Neural progenitor cell (in vitro differentiated cells): ENCODE measurements around the gene CHCHD6. TPM values are rescaled to one million over a fixed set of nuclear protein-coding genes. Genes with fewer than 3 reads are reported as not detected.

Experiments
- DNase-seq: peaks from one replicate; pipeline ENCODE4 v3.0.0-alpha.2; 2016; ENCODE audit warnings: low spot score
- H2AFZ ChIP-seq: fragments of 200-600 bp; sonication (generic); replicated peaks from 2 replicates; pipeline ENCODE4 v1.6.1; 2016; ENCODE audit warnings: antibody characterized with exemption
- H3F3A ChIP-seq: fragments of 200-600 bp; sonication (generic); 2 replicates; pipeline ENCODE4 v1.6.1; 2016; ENCODE audit warnings: antibody characterized with exemption, low read depth
- H3K27ac ChIP-seq: fragments of 200-600 bp; sonication (generic); 2 replicates; pipeline ENCODE4 v1.5.1; 2016; ENCODE audit warnings: mild to moderate bottlenecking
- H3K27me3 ChIP-seq: fragments of 200-600 bp; sonication (generic); 2 replicates; pipeline ENCODE4 v1.6.1; 2016; ENCODE audit warnings: mild to moderate bottlenecking, moderate library complexity
- H3K36me3 ChIP-seq: fragments of 200-600 bp; sonication (generic); 2 replicates; pipeline ENCODE4 v1.5.1; 2016
- H3K4me1 ChIP-seq: fragments of 200-600 bp; sonication (generic); 2 replicates; pipeline ENCODE4 v1.6.1; 2016; ENCODE audit warnings: mixed run types
- H3K4me2 ChIP-seq: fragments of 200-600 bp; sonication (generic); 2 replicates; pipeline ENCODE4 v1.6.1; 2016
- H3K4me3 ChIP-seq: fragments of 200-600 bp; sonication (generic); 2 replicates; pipeline ENCODE4 v1.5.1; 2016
- H3K79me2 ChIP-seq: fragments of 200-600 bp; sonication (generic); 2 replicates; pipeline ENCODE4 v1.6.1; 2016; ENCODE audit warnings: low read depth
- H3K9ac ChIP-seq: fragments of 200-600 bp; sonication (generic); 2 replicates; pipeline ENCODE4 v1.6.1; 2016
- H3K9me3 ChIP-seq: fragments of 200-600 bp; sonication (generic); 2 replicates; pipeline ENCODE4 v1.5.1; 2016; ENCODE audit warnings: low read depth
- H4K20me1 ChIP-seq: fragments of 200-600 bp; sonication (generic); 2 replicates; pipeline ENCODE4 v1.6.1; 2016; ENCODE audit warnings: low read depth
- H3K27ac Mint-ChIP-seq: 3 replicates; pipeline ENCODE4 v1.8.0; 2021; ENCODE audit warnings: mixed read lengths
- H3K27me3 Mint-ChIP-seq: 2 replicates; pipeline ENCODE4 v1.8.0; 2022; ENCODE audit warnings: low read depth, mild to moderate bottlenecking, inconsistent platforms, moderate library complexity, mixed read lengths; ENCODE audit not compliant: insufficient read depth
- H3K36me3 Mint-ChIP-seq: 3 replicates; pipeline ENCODE4 v1.8.0; 2021; ENCODE audit warnings: mixed read lengths
- H3K4me1 Mint-ChIP-seq: 3 replicates; pipeline ENCODE4 v1.8.0; 2021; ENCODE audit warnings: mixed read lengths
- H3K4me3 Mint-ChIP-seq: 3 replicates; pipeline ENCODE4 v1.8.0; 2021; ENCODE audit warnings: mild to moderate bottlenecking, moderate library complexity, mixed read lengths
- H3K9me3 Mint-ChIP-seq: 3 replicates; pipeline ENCODE4 v1.8.0; 2020; ENCODE audit warnings: mixed read lengths
- CTCF ChIP-seq: fragments of 200-600 bp; sonication (generic); IDR thresholded peaks from 2 replicates; pipeline ENCODE4 v1.5.1; 2017; ENCODE audit warnings: antibody characterized with exemption, mild to moderate bottlenecking
- EZH2 ChIP-seq: fragments of 200-600 bp; sonication (generic); IDR thresholded peaks from 2 replicates; pipeline ENCODE4 v1.6.1; 2017; ENCODE audit warnings: antibody characterized with exemption, mild to moderate bottlenecking, moderate library complexity
- EZH2phosphoT487 ChIP-seq: fragments of 200-600 bp; sonication (generic); IDR thresholded peaks from 2 replicates; pipeline ENCODE4 v1.6.1; 2017; ENCODE audit warnings: antibody characterized with exemption
- total RNA-seq: library from RNA; depleted of rRNA; stranded (reverse); fragments of >200 nt; gene quantifications from 2 replicates; pipeline ENCODE4 v1.2.3, GENCODE V29; 2015; ENCODE audit warnings: low replicate concordance

CHCHD6 gene
- total RNA-seq, 1 donor from 2014 or later: 35.7 TPM

- TF ChIP-seq EZH2phosphoT487 (no peak), EZH2 (no peak), CTCF (no peak)
- no peaks in the 10 kb centered on the region for H3K36me3 ChIP-seq
- H3K4me1 Mint-ChIP-seq: peaks cover 35% of the 10 kb centered on the region
- no peaks in the 10 kb centered on the region for H3K27me3 ChIP-seq
- no peak overlapping the region for H3K4me3 ChIP-seq
- no peak overlapping the region for H2AFZ ChIP-seq
- no peaks in the 10 kb centered on the region for H3K79me2 ChIP-seq
- H3K9ac ChIP-seq: no peak overlapping the region
- peaks cover 2% of the 10 kb centered on the region for H3K27me3 Mint-ChIP-seq
- no peaks in the 10 kb centered on the region for H3F3A ChIP-seq
- H3K4me3 Mint-ChIP-seq: no peak overlapping the region
- H3K36me3 Mint-ChIP-seq: no peaks in the 10 kb centered on the region
- no peaks in the 10 kb centered on the region for H3K9me3 ChIP-seq
- peak overlapping the region; percentile 36 for H3K27ac Mint-ChIP-seq
- peaks cover 8% of the 10 kb centered on the region for H3K4me1 ChIP-seq
- no peak overlapping the region for H3K4me2 ChIP-seq
- DNase-seq: no peak
- no peak overlapping the region for H3K27ac ChIP-seq
- H3K9me3 Mint-ChIP-seq: no peaks in the 10 kb centered on the region
- no peaks in the 10 kb centered on the region for H4K20me1 ChIP-seq
These were observed 223.3 kb downstream of the CHCHD6 start for GRCh38 chr3:126927401-126927750.

GRCh38 chr3:126927846-126928245 lies 223.8 kb downstream of the CHCHD6 start:
- no peak for TF ChIP-seq EZH2phosphoT487
- no peak for TF ChIP-seq CTCF
- no peak for TF ChIP-seq EZH2
- Histone ChIP-seq H3K9me3 (no peaks in the 10 kb centered on the region), H4K20me1 (no peaks in the 10 kb centered on the region), H3K79me2 (no peaks in the 10 kb centered on the region), H3K36me3 (no peaks in the 10 kb centered on the region), H3K27ac (no peak overlapping the region), H3F3A (no peaks in the 10 kb centered on the region), H3K4me2 (no peak overlapping the region), H2AFZ (no peak overlapping the region), H3K4me1 (peaks cover 8% of the 10 kb centered on the region), H3K4me3 (no peak overlapping the region), H3K27me3 (no peaks in the 10 kb centered on the region), H3K9ac (no peak overlapping the region)
- Mint-ChIP-seq H3K27ac (peak overlapping the region; percentile 36), H3K36me3 (no peaks in the 10 kb centered on the region), H3K9me3 (no peaks in the 10 kb centered on the region), H3K4me1 (peaks cover 37% of the 10 kb centered on the region), H3K4me3 (no peak overlapping the region), H3K27me3 (peaks cover 2% of the 10 kb centered on the region)
- no peak for DNase-seq

GRCh38 chr3:126928921-126929474 lies 225.0 kb downstream of the CHCHD6 start:
- no peaks in the 10 kb centered on the region for H3K79me2 ChIP-seq
- Mint-ChIP-seq H3K4me3 (no peak overlapping the region), H3K27me3 (peaks cover 2% of the 10 kb centered on the region), H3K36me3 (no peaks in the 10 kb centered on the region), H3K9me3 (no peaks in the 10 kb centered on the region), H3K4me1 (peaks cover 45% of the 10 kb centered on the region), H3K27ac (no peak overlapping the region)
- no peak for DNase-seq
- H3K4me1 ChIP-seq: peaks cover 8% of the 10 kb centered on the region
- H3K27me3 ChIP-seq: no peaks in the 10 kb centered on the region
- no peak overlapping the region for H3K4me2 ChIP-seq
- no peaks in the 10 kb centered on the region for H3K36me3 ChIP-seq
- H3K9ac ChIP-seq: no peak overlapping the region
- no peaks in the 10 kb centered on the region for H3K9me3 ChIP-seq
- no peak for TF ChIP-seq EZH2
- TF ChIP-seq CTCF: no peak
- TF ChIP-seq EZH2phosphoT487: no peak
- no peak overlapping the region for H2AFZ ChIP-seq
- H3K27ac ChIP-seq: no peak overlapping the region
- H3F3A ChIP-seq: no peaks in the 10 kb centered on the region
- H3K4me3 ChIP-seq: no peak overlapping the region
- no peaks in the 10 kb centered on the region for H4K20me1 ChIP-seq
